Sigmoid colon (tissue), 7 donors: Measurements from ENCODE around the gene CISD1. TPM values are rescaled to one million over a fixed set of nuclear protein-coding genes. Genes with fewer than 3 reads are reported as not detected.

ENCODE experiments used
- DNase-seq: peaks from one replicate; pipeline ENCODE4 v3.0.0-alpha.2; 2019
- H3K27ac ChIP-seq, 4 donors: fragments of 200-600 bp; sonication (generic); one replicate each; pipeline ENCODE4 v1.5.1; 2016 to 2019; ENCODE audit warnings: mild to moderate bottlenecking in 1 of 4
- H3K27me3 ChIP-seq, 3 donors: fragments of 200-600 bp; sonication (generic); one replicate each; pipeline ENCODE4 v1.5.1; 2019; ENCODE audit warnings: mild to moderate bottlenecking in 1 of 3
- H3K36me3 ChIP-seq, 4 donors: fragments of 200-600 bp; sonication (generic); one replicate each; pipeline ENCODE4 v1.5.1; 2016 to 2019
- H3K4me1 ChIP-seq, 4 donors: fragments of 200-600 bp; sonication (generic); one replicate each; pipeline ENCODE4 v1.5.1; 2017 to 2019
- H3K4me3 ChIP-seq, 4 donors: fragments of 200-600 bp; sonication (generic); one replicate each; pipeline ENCODE4 v1.5.1; 2017 to 2019; ENCODE audit warnings: mild to moderate bottlenecking in 2 of 4, moderate library complexity in 1 of 4
- H3K9me3 ChIP-seq, 4 donors: fragments of 200-600 bp in 3 of 4; sonication (generic) in 3 of 4; one replicate each; pipeline versions ENCODE4 v1.5.1 to v1.6.1; 2013 to 2019
- EP300 ChIP-seq, 4 donors: sonication (generic); formaldehyde crosslinking; IDR thresholded peaks; one replicate each; pipeline ENCODE4 v1.6.1; 2017; ENCODE audit warnings: antibody characterized with exemption in 4 of 4
- POLR2A ChIP-seq, 2 donors: fragments of 450-650 bp; IDR thresholded peaks; one replicate each; pipeline ENCODE4 v1.6.1; 2016; ENCODE audit warnings: antibody characterized with exemption in 2 of 2, mild to moderate bottlenecking in 2 of 2, moderate library complexity in 2 of 2
- POLR2AphosphoS5 ChIP-seq, 4 donors: sonication (generic); formaldehyde crosslinking; IDR thresholded peaks; one replicate each; pipeline ENCODE4 v1.6.1; 2017; ENCODE audit warnings: antibody characterized with exemption in 4 of 4
- WGBS, 2 donors: extraction: QIAGEN DNeasy Blood & Tissue Kit; methylation state at CpG; one replicate each; pipeline ENCODE4 v1.1.7; 2013; 5-methylcytosine and 5-hydroxymethylcytosine counted together
- intact Hi-C: fragments of 100-400 bp; cut with DNase I; formaldehyde crosslinking; loops from one replicate; pipeline ENCODE4 v1.15.1; 2023
- polyA plus RNA-seq, 3 donors: library from polyadenylated mRNA; stranded (reverse); fragments of 200-250 nt; gene quantifications; one replicate each; pipeline ENCODE4 v1.2.3, GENCODE V29; 2013
- total RNA-seq, 4 donors: library from RNA; depleted of rRNA; stranded (reverse); fragments of >200 nt; gene quantifications; one replicate each; pipeline ENCODE4 v1.1.0, GENCODE V29; 2016
- TF ChIP-seq, protein P1 (sequence below), 4 experiments: fragments of 450-650 bp in 3 of 4; fragments of 200-600 bp in 1 of 4; IDR thresholded peaks; one replicate each; pipeline ENCODE4 v1.5.1; 2016 to 2019; ENCODE audit warnings: antibody characterized with exemption in 4 of 4, mild to moderate bottlenecking in 3 of 4, moderate library complexity in 2 of 4
- donor health status: healthy with polysubstance abuse.
- donor health status: Bipolar disorder and iron deficiency.
- donor health status: healthy.

CISD1 gene
- total and polyA plus RNA-seq, 7 donors, result 22.1 to 56.6 (median 31.2) TPM

DNA sequence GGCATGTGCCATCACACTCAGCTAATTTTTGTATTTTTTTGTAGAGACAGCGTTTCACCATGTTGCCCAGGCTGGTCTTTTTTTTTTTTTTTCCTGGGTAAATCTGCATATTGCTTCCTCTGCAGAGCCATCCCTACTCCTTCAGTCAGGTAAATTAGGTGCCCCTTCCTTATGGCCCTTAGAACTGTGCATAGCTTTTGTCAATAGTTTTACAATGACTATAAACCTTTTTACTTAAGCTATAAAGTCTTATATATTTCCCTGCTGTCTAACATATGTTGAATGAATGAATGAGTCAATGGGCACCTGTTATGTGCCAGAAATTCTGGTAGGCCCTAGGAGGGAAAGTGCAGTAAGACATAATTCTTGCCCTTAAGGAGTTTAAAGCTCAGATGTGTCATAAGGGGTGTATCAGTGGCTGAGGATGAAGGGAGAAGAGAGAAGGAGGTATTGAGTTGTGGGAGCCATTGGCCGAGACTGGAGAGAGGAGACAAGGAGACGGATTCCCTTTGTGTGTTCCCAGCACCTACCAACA lies 35.2 kb downstream of the CISD1 start:
- Histone ChIP-seq H3K36me3 (no peaks in the 10 kb centered on the region), H3K27ac (no peak overlapping the region), H3K4me3 (no peak overlapping the region), H3K27me3 (peaks cover 0 to 21% (median 0%) of the 10 kb centered on the region in 3 donors), H3K4me1 (no peaks in the 10 kb centered on the region), H3K9me3 (no peaks in the 10 kb centered on the region)
- WGBS, 2 donors, result 40 to 70% methylated on average over 3 of the region's 3 CpGs
- no peak for DNase-seq
- intact Hi-C loops, result no loop called here
- TF ChIP-seq EP300 (IDR thresholded peaks at IDR 0.05), result no peak
- TF ChIP-seq, protein P1, sequence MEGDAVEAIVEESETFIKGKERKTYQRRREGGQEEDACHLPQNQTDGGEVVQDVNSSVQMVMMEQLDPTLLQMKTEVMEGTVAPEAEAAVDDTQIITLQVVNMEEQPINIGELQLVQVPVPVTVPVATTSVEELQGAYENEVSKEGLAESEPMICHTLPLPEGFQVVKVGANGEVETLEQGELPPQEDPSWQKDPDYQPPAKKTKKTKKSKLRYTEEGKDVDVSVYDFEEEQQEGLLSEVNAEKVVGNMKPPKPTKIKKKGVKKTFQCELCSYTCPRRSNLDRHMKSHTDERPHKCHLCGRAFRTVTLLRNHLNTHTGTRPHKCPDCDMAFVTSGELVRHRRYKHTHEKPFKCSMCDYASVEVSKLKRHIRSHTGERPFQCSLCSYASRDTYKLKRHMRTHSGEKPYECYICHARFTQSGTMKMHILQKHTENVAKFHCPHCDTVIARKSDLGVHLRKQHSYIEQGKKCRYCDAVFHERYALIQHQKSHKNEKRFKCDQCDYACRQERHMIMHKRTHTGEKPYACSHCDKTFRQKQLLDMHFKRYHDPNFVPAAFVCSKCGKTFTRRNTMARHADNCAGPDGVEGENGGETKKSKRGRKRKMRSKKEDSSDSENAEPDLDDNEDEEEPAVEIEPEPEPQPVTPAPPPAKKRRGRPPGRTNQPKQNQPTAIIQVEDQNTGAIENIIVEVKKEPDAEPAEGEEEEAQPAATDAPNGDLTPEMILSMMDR (IDR thresholded peaks at IDR 0.05), result no peak
- no peak for TF ChIP-seq POLR2AphosphoS5 (IDR thresholded peaks at IDR 0.05)
- TF ChIP-seq POLR2A (IDR thresholded peaks at IDR 0.05), result no peak

DNA sequence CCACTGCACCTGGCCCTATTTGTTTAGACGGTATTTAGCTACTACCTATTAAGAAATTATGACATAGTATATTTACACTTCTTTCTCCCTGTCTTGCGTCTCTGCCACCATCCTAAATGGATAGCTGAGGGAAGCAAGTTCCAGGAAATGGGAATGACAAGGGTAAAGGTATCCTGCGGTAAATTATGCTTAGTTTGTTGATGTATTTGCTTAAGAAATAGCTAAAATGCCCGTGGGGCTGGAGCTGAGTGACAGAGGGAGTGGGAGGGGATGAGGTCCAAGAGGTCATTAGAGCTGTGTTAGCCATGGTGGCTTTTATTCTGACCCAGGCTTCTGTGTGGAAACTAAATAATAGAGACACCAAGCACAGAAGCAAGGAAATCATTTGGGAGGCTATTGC lies 36.9 kb downstream of the CISD1 start:
- H3K27ac ChIP-seq, result no peak overlapping the region
- H3K4me1 ChIP-seq, result no peaks in the 10 kb centered on the region
- DNase-seq, result no peak
- H3K9me3 ChIP-seq, result no peaks in the 10 kb centered on the region
- intact Hi-C loops, result no loop called here
- H3K27me3 ChIP-seq, result peaks cover 0 to 16% (median 0%) of the 10 kb centered on the region in 3 donors
- 15 to 54% methylated on average over 4 of the region's 4 CpGs for WGBS, 2 donors
- TF ChIP-seq, protein P1 (IDR thresholded peaks at IDR 0.05), result no peak
- no peak for TF ChIP-seq EP300 (IDR thresholded peaks at IDR 0.05)
- no peak for TF ChIP-seq POLR2AphosphoS5 (IDR thresholded peaks at IDR 0.05)
- TF ChIP-seq POLR2A (IDR thresholded peaks at IDR 0.05), result no peak
- H3K36me3 ChIP-seq, result no peaks in the 10 kb centered on the region
- H3K4me3 ChIP-seq, result no peak overlapping the region

DNA sequence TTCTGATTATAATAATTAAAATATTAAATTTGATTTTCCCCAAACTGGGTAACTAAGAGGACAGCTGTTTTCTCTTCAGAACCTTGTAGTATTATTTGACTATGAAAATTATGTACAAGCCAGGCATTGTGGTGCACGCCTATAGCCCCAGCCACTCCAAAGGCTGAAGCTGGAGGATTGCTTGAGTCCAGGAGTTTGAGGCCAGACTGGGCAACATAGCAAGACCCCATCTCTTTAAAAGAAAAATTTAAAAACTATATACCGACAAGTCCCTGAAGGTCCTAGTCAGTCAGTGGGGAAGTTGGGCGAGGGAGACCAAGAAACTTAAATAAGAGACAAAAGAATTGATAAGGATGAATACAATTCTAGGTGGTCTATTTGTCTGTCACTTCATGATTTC lies 38.7 kb downstream of the CISD1 start:
- H3K27me3 ChIP-seq, result peaks cover 0 to 16% (median 0%) of the 10 kb centered on the region in 3 donors
- H3K9me3 ChIP-seq, result no peaks in the 10 kb centered on the region
- H3K4me1 ChIP-seq, result no peaks in the 10 kb centered on the region
- WGBS, 2 donors, result 94 to 97% methylated on average over 3 of the region's 3 CpGs
- DNase-seq, result no peak
- no peak for TF ChIP-seq POLR2A (IDR thresholded peaks at IDR 0.05)
- TF ChIP-seq, protein P1 (IDR thresholded peaks at IDR 0.05), result no peak
- no peak for TF ChIP-seq EP300 (IDR thresholded peaks at IDR 0.05)
- TF ChIP-seq POLR2AphosphoS5 (IDR thresholded peaks at IDR 0.05), result no peak
- no peak overlapping the region for H3K4me3 ChIP-seq
- H3K36me3 ChIP-seq, result no peaks in the 10 kb centered on the region
- H3K27ac ChIP-seq, result no peak overlapping the region
- intact Hi-C loops, result no loop called here

DNA sequence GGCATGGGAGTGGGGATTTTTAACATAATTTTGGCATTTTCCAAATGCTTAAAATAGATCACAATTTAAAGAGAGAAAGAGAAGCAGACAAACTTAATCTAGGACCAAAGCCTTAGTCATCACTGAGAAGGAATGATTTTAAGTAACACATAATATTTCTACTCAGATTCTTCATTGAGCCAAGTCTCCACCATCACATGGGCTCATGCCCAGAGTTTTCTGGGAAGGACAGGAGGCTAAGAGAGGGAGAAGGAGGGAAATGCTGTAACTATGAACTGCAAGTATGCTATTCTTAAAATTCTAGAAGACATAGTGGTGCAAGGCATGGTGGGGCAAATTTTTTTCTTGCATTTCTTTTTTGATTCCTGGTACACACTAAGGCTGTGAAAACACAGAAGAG lies 42.1 kb downstream of the CISD1 start:
- no peaks in the 10 kb centered on the region for H3K36me3 ChIP-seq
- TF ChIP-seq, protein P1 (IDR thresholded peaks at IDR 0.05), result no peak
- TF ChIP-seq EP300 (IDR thresholded peaks at IDR 0.05) (no peak), POLR2A (IDR thresholded peaks at IDR 0.05) (no peak), POLR2AphosphoS5 (IDR thresholded peaks at IDR 0.05) (no peak)
- H3K4me3 ChIP-seq, result no peak overlapping the region
- no peaks in the 10 kb centered on the region for H3K9me3 ChIP-seq
- H3K4me1 ChIP-seq, result no peaks in the 10 kb centered on the region
- H3K27me3 ChIP-seq, result peaks cover 0 to 10% (median 0%) of the 10 kb centered on the region in 3 donors
- intact Hi-C loops, result no loop called here
- no peak for DNase-seq
- no peak overlapping the region for H3K27ac ChIP-seq

DNA sequence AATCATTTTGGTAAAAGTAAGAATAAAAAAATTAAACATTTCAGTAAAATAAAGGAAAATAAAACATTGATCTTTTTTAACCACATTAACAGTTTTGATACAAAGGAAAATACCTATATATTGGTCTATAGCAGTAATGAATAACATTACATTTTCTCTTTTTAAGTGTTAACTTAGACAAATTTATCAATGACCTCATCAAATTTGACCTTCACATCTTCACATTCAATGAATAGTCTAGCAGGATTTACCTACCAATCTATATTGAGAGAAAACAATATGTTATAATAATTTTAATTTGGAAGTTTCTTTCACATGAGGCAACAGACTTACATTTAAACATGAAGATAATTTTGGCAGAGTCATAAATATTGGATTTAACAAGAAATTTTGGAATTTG lies 47.9 kb downstream of the CISD1 start:
- intact Hi-C loops, result no loop called here
- no peak overlapping the region for H3K4me3 ChIP-seq
- TF ChIP-seq, protein P1 (IDR thresholded peaks at IDR 0.05), result no peak
- no peaks in the 10 kb centered on the region for H3K36me3 ChIP-seq
- no peak for DNase-seq
- no peaks in the 10 kb centered on the region for H3K27me3 ChIP-seq
- no peak overlapping the region for H3K27ac ChIP-seq
- no peaks in the 10 kb centered on the region for H3K4me1 ChIP-seq
- H3K9me3 ChIP-seq, result no peaks in the 10 kb centered on the region
